OCI-LY1 (cell line): ENCODE data around the gene IGFBP4.

Source experiments
- CTCF ChIP-seq: fragments of 200-600 bp; sonication (generic), shearing (Covaris generic); IDR thresholded peaks from 2 replicates; pipeline ENCODE4 v1.5.1; 2017; ENCODE audit warnings: mild to moderate bottlenecking, antibody characterized with exemption, low read length, moderate library complexity, mixed read lengths
- EZH2 ChIP-seq: fragments of 200-600 bp; sonication (generic), shearing (Covaris generic); IDR thresholded peaks from 2 replicates; pipeline ENCODE4 v1.8.0; 2017; ENCODE audit warnings: borderline replicate concordance, mixed run types, mild to moderate bottlenecking, antibody characterized with exemption, low read length, moderate library complexity, mixed read lengths

GRCh38 chr17:40484285-40484972, 41.2 kb downstream of the IGFBP4 start:
- TF ChIP-seq CTCF (no peak), EZH2 (no peak)
